IMR-90 (cell line): ENCODE measurements around the gene MPC2.

Experiments used
- BHLHE40 ChIP-seq: fragments of 150-350 bp; IDR thresholded peaks from 2 replicates; pipeline ENCODE4 v1.6.1; 2016; ENCODE audit warnings: mild to moderate bottlenecking, low read depth, low read length
- CEBPB ChIP-seq: IDR thresholded peaks from 2 replicates; pipeline ENCODE4 v1.6.1; 2012; ENCODE audit warnings: low read depth, low read length, improper control_type of control experiment
- CTCF ChIP-seq: conservative IDR thresholded peaks from 2 replicates; pipeline ENCODE4 v1.5.1; 2012; ENCODE audit warnings: mild to moderate bottlenecking, low read depth, low read length, improper control_type of control experiment
- FOS ChIP-seq: fragments of 150-350 bp; IDR thresholded peaks from 2 replicates; pipeline ENCODE4 v1.6.1; 2016; ENCODE audit warnings: low read depth, low read length
- POLR2A ChIP-seq: IDR thresholded peaks from 2 replicates; pipeline ENCODE4 v1.6.1; 2012; ENCODE audit warnings: mild to moderate bottlenecking, low read depth, low read length
- RAD21 ChIP-seq: IDR thresholded peaks from 2 replicates; pipeline ENCODE4 v1.6.1; 2012; ENCODE audit warnings: low read length, improper control_type of control experiment
- RFX5 ChIP-seq: IDR thresholded peaks from 2 replicates; pipeline ENCODE4 v1.8.0; 2012; ENCODE audit warnings: low read depth, mild to moderate bottlenecking, low read length, moderate library complexity

- no peak for TF ChIP-seq CTCF
- no peak for TF ChIP-seq CEBPB
- no peak for TF ChIP-seq POLR2A
- no peak for TF ChIP-seq FOS
- TF ChIP-seq RFX5: no peak
- TF ChIP-seq RAD21: no peak
- TF ChIP-seq BHLHE40: no peak
Observed at GRCh38 chr1:167977245-167977644, 40.4 kb upstream of the MPC2 start.
